A673 (cell line): ENCODE measurements around the gene CCSER1.

ENCODE experiments used
- EZH2 ChIP-seq: fragments of 200-600 bp; sonication (generic); IDR thresholded peaks from 2 replicates; pipeline ENCODE4 v1.6.1; 2017; ENCODE audit warnings: borderline replicate concordance, low read depth, mild to moderate bottlenecking, mixed read lengths, antibody characterized with exemption, low read length; ENCODE audit not compliant: poor library complexity, severe bottlenecking
- TF ChIP-seq, protein P1 (sequence below): fragments of 300-800, 200-600 bp; sonication (generic); conservative IDR thresholded peaks from 2 replicates; pipeline ENCODE4 v1.5.1; 2017; ENCODE audit warnings: low read depth, mild to moderate bottlenecking, antibody characterized with exemption, low read length, moderate library complexity, mixed read lengths

- no peak for TF ChIP-seq EZH2
- TF ChIP-seq, protein P1, sequence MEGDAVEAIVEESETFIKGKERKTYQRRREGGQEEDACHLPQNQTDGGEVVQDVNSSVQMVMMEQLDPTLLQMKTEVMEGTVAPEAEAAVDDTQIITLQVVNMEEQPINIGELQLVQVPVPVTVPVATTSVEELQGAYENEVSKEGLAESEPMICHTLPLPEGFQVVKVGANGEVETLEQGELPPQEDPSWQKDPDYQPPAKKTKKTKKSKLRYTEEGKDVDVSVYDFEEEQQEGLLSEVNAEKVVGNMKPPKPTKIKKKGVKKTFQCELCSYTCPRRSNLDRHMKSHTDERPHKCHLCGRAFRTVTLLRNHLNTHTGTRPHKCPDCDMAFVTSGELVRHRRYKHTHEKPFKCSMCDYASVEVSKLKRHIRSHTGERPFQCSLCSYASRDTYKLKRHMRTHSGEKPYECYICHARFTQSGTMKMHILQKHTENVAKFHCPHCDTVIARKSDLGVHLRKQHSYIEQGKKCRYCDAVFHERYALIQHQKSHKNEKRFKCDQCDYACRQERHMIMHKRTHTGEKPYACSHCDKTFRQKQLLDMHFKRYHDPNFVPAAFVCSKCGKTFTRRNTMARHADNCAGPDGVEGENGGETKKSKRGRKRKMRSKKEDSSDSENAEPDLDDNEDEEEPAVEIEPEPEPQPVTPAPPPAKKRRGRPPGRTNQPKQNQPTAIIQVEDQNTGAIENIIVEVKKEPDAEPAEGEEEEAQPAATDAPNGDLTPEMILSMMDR: no peak
These were observed 401.4 kb downstream of the CCSER1 start for GRCh38 chr4:90528551-90528950.
